ENCODE results near the gene NECAB3.

NECAB3 gene

DNA sequence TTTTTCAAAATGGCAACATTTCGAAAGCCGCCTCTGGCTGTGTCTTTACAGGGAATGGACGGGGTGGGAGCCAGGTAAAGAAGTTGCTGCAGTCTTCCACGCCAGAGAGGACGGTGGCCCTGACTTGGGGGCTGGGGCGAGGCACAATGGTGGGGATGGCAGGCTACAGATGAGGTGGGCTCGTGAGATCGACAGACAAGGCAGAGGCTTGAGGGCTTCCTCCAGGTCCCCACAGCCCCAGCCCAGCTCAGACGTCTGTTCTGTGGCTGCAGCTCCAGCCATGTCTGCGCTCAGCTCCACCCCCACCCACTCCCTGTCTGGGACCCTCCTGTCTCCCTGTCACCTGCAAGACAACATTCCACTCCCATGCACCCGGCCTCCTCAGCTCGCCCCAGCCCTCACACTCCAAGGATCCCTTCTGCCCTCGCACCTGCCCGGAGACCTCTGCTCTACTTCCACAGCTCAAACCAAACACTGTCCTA, 19.5 kb downstream of the NECAB3 start:
- no peak overlapping the region for H2AFZ ChIP-seq (ENCODE audit: low read length, unreplicated experiment)
- no peaks in the 10 kb centered on the region for H3K27me3 ChIP-seq (ENCODE audit: insufficient read depth, low read length)
- H3K4me3 ChIP-seq (ENCODE audit: low read depth, low read length): no peak overlapping the region
- H3K79me2 ChIP-seq (ENCODE audit: control insufficient read depth, insufficient read depth, low read length, unreplicated experiment): no peaks in the 10 kb centered on the region
- H3K4me1 ChIP-seq (ENCODE audit: control insufficient read depth, insufficient read depth, low read length, unreplicated experiment): no peaks in the 10 kb centered on the region
- H3K36me3 ChIP-seq (ENCODE audit: insufficient read depth, low read length): no peaks in the 10 kb centered on the region
- no peak overlapping the region for H3K27ac ChIP-seq (ENCODE audit: low read depth, low read length)

- no peak overlapping the region for H3K4me3 ChIP-seq (ENCODE audit: low read depth, low read length)
- no peaks in the 10 kb centered on the region for H3K27me3 ChIP-seq (ENCODE audit: insufficient read depth, low read length)
- H3K27ac ChIP-seq (ENCODE audit: low read depth, low read length): no peak overlapping the region
- no peak overlapping the region for H2AFZ ChIP-seq (ENCODE audit: low read length, unreplicated experiment)
- H3K4me1 ChIP-seq (ENCODE audit: control insufficient read depth, insufficient read depth, low read length, unreplicated experiment): no peaks in the 10 kb centered on the region
- no peaks in the 10 kb centered on the region for H3K79me2 ChIP-seq (ENCODE audit: control insufficient read depth, insufficient read depth, low read length, unreplicated experiment)
- no peaks in the 10 kb centered on the region for H3K36me3 ChIP-seq (ENCODE audit: insufficient read depth, low read length)
Measured at GRCh38 chr20:33653900-33654596, 20.2 kb downstream of the NECAB3 start.

DNA sequence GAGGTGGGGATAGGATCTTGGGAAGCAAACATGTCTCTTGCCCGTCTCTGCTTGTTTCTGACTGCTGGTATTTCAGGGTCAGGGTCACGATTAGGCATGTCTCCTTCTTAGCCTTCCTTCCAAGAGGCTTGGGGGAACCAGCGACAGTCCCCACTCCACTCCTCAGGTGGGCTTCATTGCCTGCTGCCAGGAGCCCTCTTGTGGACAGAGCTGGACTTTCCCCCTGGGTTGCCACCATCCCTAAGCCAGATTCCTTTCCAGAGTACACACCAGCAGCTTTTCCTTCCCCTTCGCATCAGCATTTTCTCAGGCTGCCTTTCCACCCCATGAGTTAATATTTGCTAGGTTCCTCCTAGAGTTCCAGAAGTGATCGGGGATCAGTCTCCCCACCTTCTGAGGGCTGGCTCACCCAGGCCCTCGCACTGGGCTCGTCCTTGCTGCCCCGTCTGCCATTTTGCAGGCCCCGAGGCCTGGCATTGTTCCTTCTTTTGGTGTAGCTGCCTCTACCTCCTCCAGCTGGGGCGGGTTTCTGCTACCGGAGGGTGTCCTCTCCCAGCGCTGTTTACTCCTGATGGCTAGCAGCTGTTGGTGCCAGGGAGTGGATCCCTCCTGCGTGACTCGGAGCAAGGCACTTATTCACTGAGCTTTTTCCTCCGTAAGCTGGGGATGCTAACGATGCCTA, 20.9 kb downstream of the NECAB3 start:
- Histone ChIP-seq H2AFZ (ENCODE audit: low read length, unreplicated experiment) (no peak overlapping the region), H3K4me1 (ENCODE audit: control insufficient read depth, insufficient read depth, low read length, unreplicated experiment) (peaks cover 6% of the 10 kb centered on the region), H3K27ac (ENCODE audit: low read depth, low read length) (no peak overlapping the region), H3K4me3 (ENCODE audit: low read depth, low read length) (no peak overlapping the region), H3K27me3 (ENCODE audit: insufficient read depth, low read length) (no peaks in the 10 kb centered on the region), H3K36me3 (ENCODE audit: insufficient read depth, low read length) (no peaks in the 10 kb centered on the region), H3K79me2 (ENCODE audit: control insufficient read depth, insufficient read depth, low read length, unreplicated experiment) (no peaks in the 10 kb centered on the region)

GRCh38 chr20:33651562-33652048, 22.6 kb downstream of the NECAB3 start:
- Histone ChIP-seq H3K4me1 (ENCODE audit: control insufficient read depth, insufficient read depth, low read length, unreplicated experiment) (peaks cover 21% of the 10 kb centered on the region), H3K27me3 (ENCODE audit: insufficient read depth, low read length) (no peaks in the 10 kb centered on the region), H3K79me2 (ENCODE audit: control insufficient read depth, insufficient read depth, low read length, unreplicated experiment) (no peaks in the 10 kb centered on the region), H3K27ac (ENCODE audit: low read depth, low read length) (no peak overlapping the region), H2AFZ (ENCODE audit: low read length, unreplicated experiment) (no peak overlapping the region), H3K4me3 (ENCODE audit: low read depth, low read length) (no peak overlapping the region), H3K36me3 (ENCODE audit: insufficient read depth, low read length) (no peaks in the 10 kb centered on the region)

DNA sequence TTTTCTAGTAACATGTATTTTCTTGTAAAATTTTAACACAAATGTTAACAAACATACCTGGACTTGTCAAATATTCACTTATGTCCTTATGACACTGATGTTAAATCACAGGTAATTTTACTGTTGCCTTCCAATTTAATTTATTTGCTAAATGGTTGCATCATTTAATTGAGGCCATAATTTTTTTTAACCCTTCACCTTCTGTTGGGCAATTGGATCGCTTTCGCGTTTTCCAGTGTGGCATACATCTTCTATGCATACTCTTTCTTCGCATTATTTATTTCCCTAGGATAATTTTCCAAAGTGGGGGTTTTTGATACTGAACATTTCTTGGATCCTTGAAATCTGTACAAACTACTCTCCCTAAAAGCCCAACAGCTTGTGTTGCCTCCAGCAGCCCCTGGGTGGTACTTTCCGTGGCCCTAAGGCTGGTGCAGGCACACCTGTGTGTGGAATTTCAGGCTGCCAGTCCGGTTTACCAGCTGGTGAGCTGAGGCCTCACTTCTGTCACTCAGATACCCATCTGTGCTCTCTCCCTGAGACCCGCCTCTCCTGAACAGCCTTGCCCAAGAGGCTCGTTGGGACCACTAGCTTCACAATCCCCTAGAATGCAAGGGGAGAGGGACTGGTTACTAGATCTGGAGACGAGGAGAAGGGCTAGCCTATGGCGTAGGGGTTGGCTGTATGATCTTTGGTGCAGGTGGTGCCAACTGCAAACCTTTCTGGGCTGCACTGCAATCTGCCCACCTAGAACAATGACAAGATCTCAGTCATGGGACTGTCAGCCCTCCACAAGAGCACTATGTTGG, 23.3 kb downstream of the NECAB3 start:
- Histone ChIP-seq H3K4me3 (ENCODE audit: low read depth, low read length) (no peak overlapping the region), H3K4me1 (ENCODE audit: control insufficient read depth, insufficient read depth, low read length, unreplicated experiment) (peaks cover 21% of the 10 kb centered on the region), H2AFZ (ENCODE audit: low read length, unreplicated experiment) (no peak overlapping the region), H3K27me3 (ENCODE audit: insufficient read depth, low read length) (no peaks in the 10 kb centered on the region), H3K36me3 (ENCODE audit: insufficient read depth, low read length) (no peaks in the 10 kb centered on the region), H3K27ac (ENCODE audit: low read depth, low read length) (no peak overlapping the region), H3K79me2 (ENCODE audit: control insufficient read depth, insufficient read depth, low read length, unreplicated experiment) (no peaks in the 10 kb centered on the region)

DNA sequence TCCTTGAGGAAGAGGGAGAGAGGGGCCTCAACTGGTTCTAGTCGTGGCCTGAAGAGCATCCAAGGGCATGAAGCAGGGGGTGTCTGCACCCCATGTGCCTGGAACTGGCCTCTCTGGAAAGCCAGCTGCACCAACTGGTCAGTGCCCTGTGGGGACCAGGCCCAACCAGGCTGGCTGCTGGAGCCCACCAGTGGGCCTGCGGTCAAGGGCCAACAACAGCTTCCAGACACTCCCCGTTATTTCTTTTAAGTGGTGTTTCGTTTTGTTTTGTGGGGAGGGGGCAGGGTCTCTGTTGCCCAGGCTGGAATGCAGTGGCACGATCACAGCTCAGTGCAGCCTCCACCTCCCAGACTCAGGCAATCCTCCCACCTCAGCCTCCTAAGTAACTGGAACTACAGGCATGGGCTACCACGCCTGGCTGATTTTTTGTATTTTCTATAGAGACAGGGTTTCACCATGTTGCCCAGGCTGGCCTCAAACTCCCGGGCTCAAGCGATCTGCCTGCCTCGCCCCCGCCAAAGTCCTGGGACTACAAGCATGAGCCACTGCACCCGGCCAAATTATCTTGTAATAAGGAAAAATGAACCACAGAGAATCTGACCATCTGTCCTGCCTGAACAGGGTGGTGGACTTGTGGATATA, 24.0 kb downstream of the NECAB3 start:
- peaks cover 6% of the 10 kb centered on the region for H3K36me3 ChIP-seq (ENCODE audit: insufficient read depth, low read length)
- H3K4me3 ChIP-seq (ENCODE audit: low read depth, low read length): no peak overlapping the region
- H3K27ac ChIP-seq (ENCODE audit: low read depth, low read length): no peak overlapping the region
- peaks cover 21% of the 10 kb centered on the region for H3K4me1 ChIP-seq (ENCODE audit: control insufficient read depth, insufficient read depth, low read length, unreplicated experiment)
- H3K27me3 ChIP-seq (ENCODE audit: insufficient read depth, low read length): no peaks in the 10 kb centered on the region
- H3K79me2 ChIP-seq (ENCODE audit: control insufficient read depth, insufficient read depth, low read length, unreplicated experiment): no peaks in the 10 kb centered on the region
- no peak overlapping the region for H2AFZ ChIP-seq (ENCODE audit: low read length, unreplicated experiment)

DNA sequence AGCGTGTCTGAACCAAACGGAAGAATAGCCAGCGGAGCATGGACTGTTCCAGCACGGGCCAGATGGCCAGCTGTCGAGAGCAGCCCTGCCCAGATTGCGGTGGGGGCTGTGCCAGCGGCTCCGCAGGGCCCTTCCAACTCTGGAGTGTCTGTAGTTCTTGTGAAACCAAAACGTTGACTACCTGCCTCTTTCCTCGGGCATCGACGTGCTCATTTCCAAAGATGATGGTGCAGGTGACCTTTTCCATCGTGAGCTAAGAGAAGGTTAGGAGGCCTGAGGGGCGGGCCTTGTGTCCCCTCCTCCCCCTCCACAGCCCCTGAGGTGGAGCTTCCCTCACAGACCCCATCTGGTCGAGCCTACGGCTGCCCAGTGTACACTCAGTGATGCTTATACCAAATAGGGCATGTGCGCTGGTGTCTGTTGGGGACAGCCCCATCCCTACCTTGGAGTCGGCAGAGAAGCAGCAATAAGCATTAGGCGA, 25.0 kb downstream of the NECAB3 start:
- H3K79me2 ChIP-seq (ENCODE audit: control insufficient read depth, insufficient read depth, low read length, unreplicated experiment): no peaks in the 10 kb centered on the region
- H3K36me3 ChIP-seq (ENCODE audit: insufficient read depth, low read length): peaks cover 9% of the 10 kb centered on the region
- no peak overlapping the region for H2AFZ ChIP-seq (ENCODE audit: low read length, unreplicated experiment)
- peaks cover 21% of the 10 kb centered on the region for H3K4me1 ChIP-seq (ENCODE audit: control insufficient read depth, insufficient read depth, low read length, unreplicated experiment)
- no peaks in the 10 kb centered on the region for H3K27me3 ChIP-seq (ENCODE audit: insufficient read depth, low read length)
- no peak overlapping the region for H3K4me3 ChIP-seq (ENCODE audit: low read depth, low read length)
- no peak overlapping the region for H3K27ac ChIP-seq (ENCODE audit: low read depth, low read length)

GRCh38 chr20:33648396-33649004, 25.7 kb downstream of the NECAB3 start:
- H3K79me2 ChIP-seq (ENCODE audit: control insufficient read depth, insufficient read depth, low read length, unreplicated experiment): no peaks in the 10 kb centered on the region
- H3K4me3 ChIP-seq (ENCODE audit: low read depth, low read length): peak overlapping the region; percentile 23; the same call in 1 of the 2 replicates
- no peak overlapping the region for H2AFZ ChIP-seq (ENCODE audit: low read length, unreplicated experiment)
- peaks cover 21% of the 10 kb centered on the region for H3K4me1 ChIP-seq (ENCODE audit: control insufficient read depth, insufficient read depth, low read length, unreplicated experiment)
- H3K27me3 ChIP-seq (ENCODE audit: insufficient read depth, low read length): no peaks in the 10 kb centered on the region
- H3K36me3 ChIP-seq (ENCODE audit: insufficient read depth, low read length): peaks cover 11% of the 10 kb centered on the region
- H3K27ac ChIP-seq (ENCODE audit: low read depth, low read length): no peak overlapping the region

GRCh38 chr20:33647603-33648395, 26.4 kb downstream of the NECAB3 start:
- H3K27me3 ChIP-seq (ENCODE audit: insufficient read depth, low read length): no peaks in the 10 kb centered on the region
- H2AFZ ChIP-seq (ENCODE audit: low read length, unreplicated experiment): no peak overlapping the region
- H3K36me3 ChIP-seq (ENCODE audit: insufficient read depth, low read length): peaks cover 11% of the 10 kb centered on the region
- no peaks in the 10 kb centered on the region for H3K79me2 ChIP-seq (ENCODE audit: control insufficient read depth, insufficient read depth, low read length, unreplicated experiment)
- H3K27ac ChIP-seq (ENCODE audit: low read depth, low read length): peak overlapping the region; percentile 42
- peak overlapping the region; percentile 23 for H3K4me3 ChIP-seq (ENCODE audit: low read depth, low read length)
- H3K4me1 ChIP-seq (ENCODE audit: control insufficient read depth, insufficient read depth, low read length, unreplicated experiment): peaks cover 21% of the 10 kb centered on the region

Measured in ACC112 (cell line).